Eye (tissue), 1 donor: ENCODE results near the gene FGF22.
"Not testable (repeated sequence)": the region's sequence is repeated elsewhere in the genome, so short reads cannot be mapped to it uniquely, and the experiment has no call there.

ENCODE experiments used
- DNase-seq: peaks from one replicate; pipeline ENCODE4 v3.0.0-alpha.2; 2015

The FGF22 gene

DNA sequence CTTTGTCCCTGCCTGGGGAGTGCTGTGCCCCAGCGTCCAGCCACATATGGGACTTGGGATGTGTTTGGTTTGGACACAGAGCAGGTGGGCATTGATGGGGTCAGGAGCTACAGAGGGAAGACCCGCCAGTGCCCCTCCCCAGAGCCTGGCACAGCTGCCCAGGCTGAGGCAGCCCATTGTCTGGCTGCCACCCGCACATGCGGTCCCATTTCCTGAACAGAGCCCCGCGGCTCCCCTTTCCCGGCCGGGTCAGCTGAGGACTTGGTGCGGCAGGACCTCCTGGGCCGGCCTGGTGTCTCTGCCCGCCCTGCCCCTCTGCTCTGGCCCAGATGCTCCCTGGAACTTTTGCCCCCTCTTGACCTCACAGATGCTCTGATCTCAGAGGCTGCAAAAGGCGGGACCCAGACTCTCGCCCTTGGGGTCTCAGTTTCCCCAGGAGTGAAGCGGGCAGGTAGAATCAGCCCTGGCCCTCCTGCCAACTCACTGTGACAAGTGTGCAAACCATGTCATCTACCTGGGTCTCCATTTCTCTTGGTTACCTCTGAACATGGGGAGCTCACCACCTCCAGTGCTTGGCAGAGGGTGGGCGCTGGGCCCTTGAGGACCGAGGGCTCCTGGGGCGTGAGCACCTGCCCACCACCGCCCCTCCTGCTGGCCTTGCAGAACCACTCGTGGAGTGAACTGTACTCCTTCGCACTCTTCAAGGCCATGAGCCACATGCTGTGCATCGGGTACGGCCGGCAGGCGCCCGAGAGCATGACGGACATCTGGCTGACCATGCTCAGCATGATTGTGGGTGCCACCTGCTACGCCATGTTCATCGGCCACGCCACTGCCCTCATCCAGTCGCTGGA lies 32.2 kb upstream of the FGF22 start:
- no peak for DNase-seq

DNA sequence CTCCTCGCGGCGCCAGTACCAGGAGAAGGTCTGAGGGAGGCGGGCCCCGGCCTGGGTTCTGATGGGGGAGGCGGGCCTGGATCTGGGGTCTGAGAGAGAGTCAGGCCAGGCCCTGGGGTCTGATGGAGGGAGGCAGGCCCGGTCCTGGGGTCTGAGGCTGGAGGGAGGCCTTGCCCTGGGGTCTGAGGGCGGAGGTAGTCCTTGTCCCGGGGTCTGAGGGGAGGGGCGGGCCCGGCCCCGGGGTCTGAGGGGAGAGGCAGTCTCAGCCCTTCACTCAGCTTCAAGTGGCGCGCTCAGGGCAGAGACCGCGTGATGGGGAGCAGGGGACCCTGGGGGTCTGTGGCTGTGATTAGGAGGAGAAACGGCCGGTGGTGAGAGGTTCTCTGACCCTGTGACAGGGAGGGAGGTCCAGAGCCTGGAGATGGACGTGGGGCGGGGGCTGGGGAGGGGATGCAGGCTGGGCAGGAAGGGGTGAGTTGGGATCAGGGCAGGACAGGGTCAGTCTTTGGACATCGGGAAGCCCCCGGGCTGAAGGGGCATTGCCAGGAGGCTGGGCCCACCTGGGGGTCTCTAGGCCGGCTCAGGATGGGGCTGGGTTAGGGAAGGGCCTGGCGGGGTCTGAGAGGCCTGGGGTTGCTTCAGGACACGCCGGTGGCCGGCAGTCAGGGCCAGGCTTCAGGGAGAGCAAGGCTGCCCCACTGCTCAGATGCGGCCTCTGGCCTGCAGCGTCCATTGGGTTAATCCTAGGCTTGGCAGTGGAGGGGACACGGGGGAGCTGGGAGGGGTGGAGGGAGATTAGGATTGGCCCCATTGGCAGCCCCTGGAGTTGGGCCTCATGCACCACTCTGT lies 31.3 kb upstream of the FGF22 start:
- no peak for DNase-seq

DNA sequence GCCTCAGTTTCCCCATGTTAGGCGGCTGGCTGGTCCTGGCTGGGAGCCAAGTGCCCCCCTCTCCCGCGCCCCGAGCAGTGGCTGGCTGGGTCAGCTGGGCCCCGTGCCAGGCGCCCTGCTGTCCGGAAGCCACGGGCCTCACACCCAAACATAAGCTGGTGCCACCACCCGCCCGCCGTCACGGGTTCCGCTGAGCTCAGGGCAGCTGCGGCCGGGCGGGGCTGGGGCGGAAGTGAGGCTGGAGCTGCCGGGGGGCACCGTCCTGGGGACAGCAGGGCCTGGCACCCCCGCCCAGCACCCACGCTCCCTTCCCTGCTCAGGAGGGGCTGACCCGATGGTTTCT lies 30.7 kb upstream of the FGF22 start:
- DNase-seq, result no peak

GRCh38 chr19:610071-610800 lies 29.4 kb upstream of the FGF22 start:
- DNase-seq, result no peak

GRCh38 chr19:610801-611480 lies 28.7 kb upstream of the FGF22 start:
- DNase-seq, result peak; percentile 65

DNA sequence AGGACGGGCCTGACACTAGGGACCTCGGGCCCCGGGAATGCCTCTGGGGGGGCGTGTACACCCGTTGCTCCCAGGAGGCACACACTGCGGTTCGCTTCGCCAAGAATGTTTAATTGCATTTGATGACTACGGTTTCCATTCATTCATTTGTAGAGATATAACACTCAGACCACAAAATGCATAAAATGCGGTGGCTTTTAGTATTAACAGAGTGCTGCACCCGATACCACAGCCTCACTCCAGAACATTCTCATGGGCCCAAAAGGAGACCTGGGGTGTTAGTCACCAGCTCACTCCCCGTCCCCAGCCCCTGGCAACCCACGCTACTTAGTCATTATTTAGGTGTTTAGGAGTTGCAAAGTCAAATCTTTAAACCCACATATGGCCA lies 28.2 kb upstream of the FGF22 start:
- peak; percentile 31 for DNase-seq

GRCh38 chr19:612941-613340 lies 26.7 kb upstream of the FGF22 start:
- no peak for DNase-seq

- no peak for DNase-seq
Measured at GRCh38 chr19:613732-614567, 25.7 kb upstream of the FGF22 start.

DNA sequence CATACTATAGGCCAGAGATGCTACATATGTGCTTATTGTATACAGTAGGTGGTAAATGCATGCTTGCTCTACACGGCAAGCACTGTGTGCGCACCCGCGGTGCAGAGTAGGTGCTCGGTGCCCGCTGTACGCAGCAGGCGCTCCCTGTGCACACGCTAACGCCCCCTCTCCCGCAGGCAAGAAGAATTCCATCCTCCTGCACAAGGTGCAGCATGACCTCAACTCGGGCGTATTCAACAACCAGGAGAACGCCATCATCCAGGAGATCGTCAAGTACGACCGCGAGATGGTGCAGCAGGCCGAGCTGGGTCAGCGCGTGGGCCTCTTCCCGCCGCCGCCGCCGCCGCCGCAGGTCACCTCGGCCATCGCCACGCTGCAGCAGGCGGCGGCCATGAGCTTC lies 24.1 kb upstream of the FGF22 start:
- DNase-seq, result peak; percentile 68

- no peak for DNase-seq
Measured at GRCh38 chr19:616062-616700, 23.5 kb upstream of the FGF22 start.

DNA sequence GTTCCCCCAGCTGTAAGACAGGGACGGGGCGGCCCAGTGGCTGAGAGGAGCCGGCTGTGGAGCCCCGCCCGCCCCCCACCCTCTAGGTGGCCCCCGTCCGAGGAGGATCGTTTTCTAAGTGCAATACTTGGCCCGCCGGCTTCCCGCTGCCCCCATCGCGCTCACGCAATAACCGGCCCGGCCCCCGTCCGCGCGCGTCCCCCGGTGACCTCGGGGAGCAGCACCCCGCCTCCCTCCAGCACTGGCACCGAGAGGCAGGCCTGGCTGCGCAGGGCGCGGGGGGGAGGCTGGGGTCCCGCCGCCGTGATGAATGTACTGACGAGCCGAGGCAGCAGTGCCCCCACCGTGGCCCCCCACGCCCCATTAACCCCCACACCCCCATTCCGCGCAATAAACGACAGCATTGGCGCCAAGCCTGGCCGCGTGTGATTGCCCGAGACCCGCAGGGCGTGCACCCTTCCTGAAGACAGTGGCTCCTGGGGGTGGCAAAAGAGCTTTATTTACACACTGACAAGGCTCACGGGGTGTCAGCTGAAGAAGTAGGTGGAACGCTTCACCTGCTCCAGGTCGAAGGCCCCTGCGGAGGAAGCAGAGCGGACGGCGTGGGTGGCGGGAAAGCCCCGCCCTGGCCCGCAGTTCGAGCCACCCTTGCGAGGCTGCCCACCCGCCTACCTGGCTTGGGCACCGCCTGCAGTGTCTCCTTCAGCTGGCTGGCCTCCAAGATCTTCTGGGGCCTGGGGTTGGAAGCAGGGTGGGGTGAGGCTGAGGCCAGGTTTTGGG lies 22.7 kb upstream of the FGF22 start:
- no peak for DNase-seq

- DNase-seq, result no peak
Measured at GRCh38 chr19:617551-618246, 22.0 kb upstream of the FGF22 start.

- no peak for DNase-seq
Measured at GRCh38 chr19:618247-618619, 21.4 kb upstream of the FGF22 start.

GRCh38 chr19:618674-619285 lies 20.9 kb upstream of the FGF22 start:
- no peak for DNase-seq

GRCh38 chr19:619286-620002 lies 20.2 kb upstream of the FGF22 start:
- DNase-seq, result no peak

- DNase-seq, result no peak
Measured at GRCh38 chr19:620166-620862, 19.4 kb upstream of the FGF22 start.

- DNase-seq, result not testable (repeated sequence)
Measured at GRCh38 chr19:621191-621590, 18.5 kb upstream of the FGF22 start.

- no peak for DNase-seq
Measured at GRCh38 chr19:621819-622218, 17.9 kb upstream of the FGF22 start.
